ENCODE results near the gene WASHC2C. TPM values are rescaled to one million over a fixed set of nuclear protein-coding genes. Genes with fewer than 3 reads are reported as not detected.
"Not testable (repeated sequence)": the region's sequence is repeated elsewhere in the genome, so short reads cannot be mapped to it uniquely, and the experiment has no call there.

Gene WASHC2C
- total RNA-seq, 4 donors from 2014 or later: 27.5 to 39.0 (median 33.3) TPM

DNA sequence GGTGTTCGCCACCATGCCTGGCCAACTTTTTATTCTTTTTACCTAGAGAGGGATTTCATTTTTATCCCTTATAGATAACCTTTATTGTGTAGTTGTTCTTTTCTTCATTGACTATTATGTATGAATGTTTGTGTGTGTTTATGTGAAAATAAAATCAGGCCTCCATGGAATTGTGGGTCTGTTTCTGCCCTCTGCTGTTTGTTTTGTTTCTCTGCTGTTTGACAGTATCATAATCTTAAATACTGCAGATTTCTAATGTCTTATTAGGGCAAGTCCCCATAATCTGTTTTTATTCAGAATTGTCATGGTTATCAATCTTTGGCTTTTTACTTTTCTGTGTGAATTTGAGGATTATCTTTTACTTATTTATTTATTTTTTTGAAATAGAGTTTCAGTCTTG lies 7.8 kb downstream of the WASHC2C start:
- intact Hi-C loops (cut with DNase I); H3K27me3 ChIP-seq; H3K9me3 ChIP-seq; H3K27ac ChIP-seq (replicated peaks in 1 of 4); H3K4me3 ChIP-seq; DNase-seq (ENCODE audit: extremely low spot score); H3K4me1 ChIP-seq: not testable (repeated sequence)
- 91% methylated on average over 1 of the region's 1 CpG for WGBS
- peaks cover 3 to 45% (median 5%) of the 10 kb centered on the region in 4 donors for H3K36me3 ChIP-seq
- TF ChIP-seq, protein P1, sequence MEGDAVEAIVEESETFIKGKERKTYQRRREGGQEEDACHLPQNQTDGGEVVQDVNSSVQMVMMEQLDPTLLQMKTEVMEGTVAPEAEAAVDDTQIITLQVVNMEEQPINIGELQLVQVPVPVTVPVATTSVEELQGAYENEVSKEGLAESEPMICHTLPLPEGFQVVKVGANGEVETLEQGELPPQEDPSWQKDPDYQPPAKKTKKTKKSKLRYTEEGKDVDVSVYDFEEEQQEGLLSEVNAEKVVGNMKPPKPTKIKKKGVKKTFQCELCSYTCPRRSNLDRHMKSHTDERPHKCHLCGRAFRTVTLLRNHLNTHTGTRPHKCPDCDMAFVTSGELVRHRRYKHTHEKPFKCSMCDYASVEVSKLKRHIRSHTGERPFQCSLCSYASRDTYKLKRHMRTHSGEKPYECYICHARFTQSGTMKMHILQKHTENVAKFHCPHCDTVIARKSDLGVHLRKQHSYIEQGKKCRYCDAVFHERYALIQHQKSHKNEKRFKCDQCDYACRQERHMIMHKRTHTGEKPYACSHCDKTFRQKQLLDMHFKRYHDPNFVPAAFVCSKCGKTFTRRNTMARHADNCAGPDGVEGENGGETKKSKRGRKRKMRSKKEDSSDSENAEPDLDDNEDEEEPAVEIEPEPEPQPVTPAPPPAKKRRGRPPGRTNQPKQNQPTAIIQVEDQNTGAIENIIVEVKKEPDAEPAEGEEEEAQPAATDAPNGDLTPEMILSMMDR (IDR thresholded peaks at IDR 0.05): peak in 1 of 3 experiments; percentile 13

DNA sequence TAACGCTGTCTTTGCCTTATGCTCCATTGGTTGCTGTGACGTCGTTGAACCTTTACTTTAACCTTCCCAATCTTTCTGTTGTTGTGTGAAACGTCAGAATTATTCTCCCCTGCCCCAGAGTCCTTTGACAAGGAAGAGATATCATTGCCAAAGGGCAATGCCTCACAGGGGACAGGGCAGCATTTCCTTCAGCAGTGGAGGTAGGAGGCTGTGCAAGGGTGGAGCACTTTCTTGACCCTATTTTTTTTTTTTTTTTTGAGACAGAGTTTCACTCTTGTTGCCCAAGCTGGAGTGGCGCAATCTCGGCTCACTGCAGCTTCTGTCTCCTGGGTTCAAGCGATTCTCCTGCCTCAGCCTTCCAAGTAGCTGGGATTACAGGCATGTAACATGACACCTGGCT lies 14.5 kb downstream of the WASHC2C start:
- H3K36me3 ChIP-seq: peaks cover 3 to 52% (median 13%) of the 10 kb centered on the region in 4 donors
- H3K9me3 ChIP-seq; DNase-seq (ENCODE audit: extremely low spot score); H3K4me1 ChIP-seq; H3K4me3 ChIP-seq; intact Hi-C loops (cut with DNase I); H3K27me3 ChIP-seq; H3K27ac ChIP-seq (replicated peaks in 1 of 4): not testable (repeated sequence)
- WGBS: 80% methylated on average over 7 of the region's 7 CpGs

DNA sequence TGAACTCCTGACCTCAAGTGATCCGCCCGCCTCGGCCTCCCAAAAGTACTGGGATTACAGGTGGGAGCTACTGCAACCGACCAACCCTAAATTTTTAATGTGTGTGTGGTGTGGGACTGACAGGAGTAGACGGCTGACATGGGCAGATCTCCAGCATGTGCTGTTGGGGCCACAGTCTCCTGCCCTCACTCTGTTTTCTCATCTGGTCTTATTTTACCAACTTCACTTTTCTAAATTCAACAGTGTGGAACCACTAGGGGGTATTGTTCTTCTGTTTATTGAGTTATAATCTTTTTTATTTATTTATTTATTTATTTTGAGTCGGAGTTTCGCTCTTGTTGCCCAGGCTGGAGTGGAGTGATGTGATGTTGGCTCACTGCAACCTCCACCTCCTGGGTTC lies 14.9 kb downstream of the WASHC2C start:
- DNase-seq (ENCODE audit: extremely low spot score); H3K9me3 ChIP-seq; H3K4me3 ChIP-seq; intact Hi-C loops (cut with DNase I); H3K27ac ChIP-seq (replicated peaks in 1 of 4); H3K4me1 ChIP-seq; H3K27me3 ChIP-seq: not testable (repeated sequence)
- WGBS: 90% methylated on average over 3 of the region's 7 CpGs
- peaks cover 3 to 52% (median 17%) of the 10 kb centered on the region in 4 donors for H3K36me3 ChIP-seq

DNA sequence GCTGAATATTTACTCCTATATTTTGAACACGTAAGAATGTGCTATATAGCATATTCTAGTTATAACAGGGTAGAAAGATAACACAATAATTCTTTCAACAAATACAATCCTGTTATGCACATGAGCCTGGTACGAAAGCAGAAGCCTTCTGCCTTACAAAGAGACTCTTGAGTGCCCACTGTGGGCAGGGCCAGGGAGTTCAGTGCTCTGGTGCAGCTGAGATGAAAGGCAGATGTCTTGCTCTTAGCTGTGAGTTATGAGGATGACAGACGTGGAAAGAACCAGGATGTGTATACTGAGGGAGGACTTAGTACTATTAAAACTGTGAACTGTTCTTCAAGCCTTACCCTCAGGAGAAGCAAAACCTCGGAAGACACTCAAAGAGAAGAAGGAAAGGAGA lies 24.1 kb downstream of the WASHC2C start:
- H3K9me3 ChIP-seq; intact Hi-C loops (cut with DNase I); H3K4me1 ChIP-seq; H3K27ac ChIP-seq (replicated peaks in 1 of 4); DNase-seq (ENCODE audit: extremely low spot score); H3K4me3 ChIP-seq; H3K27me3 ChIP-seq: not testable (repeated sequence)
- WGBS: 92% methylated on average over 2 of the region's 4 CpGs
- peaks cover 9 to 55% (median 25%) of the 10 kb centered on the region in 4 donors for H3K36me3 ChIP-seq

DNA sequence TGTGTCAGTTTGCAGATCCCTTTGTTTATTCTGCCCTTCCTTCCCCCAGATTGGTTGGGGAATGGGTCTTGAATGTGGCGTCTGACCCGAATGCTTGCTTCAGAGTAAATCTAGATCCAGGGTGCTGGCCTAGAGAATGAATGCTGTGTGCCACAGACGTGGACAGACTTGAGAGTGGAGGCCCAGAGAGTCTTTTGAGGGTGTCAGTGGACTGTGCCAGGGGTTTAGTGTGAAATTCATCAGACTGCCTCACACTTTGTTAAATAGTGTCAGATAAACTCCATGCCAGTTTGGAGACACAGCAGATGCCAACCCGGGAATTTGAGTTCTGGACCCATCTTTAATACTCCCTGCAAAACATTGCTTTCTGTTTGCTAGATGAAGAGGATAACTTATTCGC lies 25.1 kb downstream of the WASHC2C start:
- H3K9me3 ChIP-seq; H3K4me1 ChIP-seq; H3K4me3 ChIP-seq; H3K27ac ChIP-seq (replicated peaks in 1 of 4); intact Hi-C loops (cut with DNase I); DNase-seq (ENCODE audit: extremely low spot score); H3K27me3 ChIP-seq: not testable (repeated sequence)
- 83% methylated on average over 4 of the region's 5 CpGs for WGBS
- peaks cover 9 to 46% (median 18%) of the 10 kb centered on the region in 4 donors for H3K36me3 ChIP-seq

DNA sequence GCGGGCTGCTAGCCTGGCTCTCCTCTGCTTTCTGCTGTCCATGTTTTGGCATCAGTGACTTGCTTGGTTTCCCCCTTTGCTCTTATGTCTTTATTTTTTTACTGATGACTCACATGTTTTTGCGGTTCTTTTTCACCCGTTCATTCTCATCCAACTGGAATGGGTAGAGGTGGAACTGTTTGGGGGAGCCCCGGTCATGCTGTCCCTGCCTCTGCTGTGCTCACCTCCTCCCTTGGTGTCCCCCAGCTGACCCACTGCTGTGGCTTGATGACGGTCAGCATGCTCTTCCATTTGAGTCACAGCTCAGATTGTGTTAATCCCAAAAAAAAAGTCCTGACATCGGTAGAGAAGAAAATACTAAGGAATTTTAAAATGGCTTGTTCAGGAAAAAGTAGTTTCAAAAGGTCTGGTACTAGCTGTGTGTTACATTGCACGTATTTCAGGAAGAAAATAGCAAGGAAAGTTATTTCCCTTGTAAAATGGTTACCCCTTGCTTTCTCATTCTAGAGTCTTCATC lies 27.0 kb downstream of the WASHC2C start:
- H3K27ac ChIP-seq (replicated peaks in 1 of 4); H3K9me3 ChIP-seq; H3K27me3 ChIP-seq; H3K4me1 ChIP-seq; intact Hi-C loops (cut with DNase I); DNase-seq (ENCODE audit: extremely low spot score); H3K4me3 ChIP-seq: not testable (repeated sequence)
- H3K36me3 ChIP-seq: peaks cover 9 to 56% (median 22%) of the 10 kb centered on the region in 4 donors
- WGBS: 94% methylated on average over 6 of the region's 7 CpGs

DNA sequence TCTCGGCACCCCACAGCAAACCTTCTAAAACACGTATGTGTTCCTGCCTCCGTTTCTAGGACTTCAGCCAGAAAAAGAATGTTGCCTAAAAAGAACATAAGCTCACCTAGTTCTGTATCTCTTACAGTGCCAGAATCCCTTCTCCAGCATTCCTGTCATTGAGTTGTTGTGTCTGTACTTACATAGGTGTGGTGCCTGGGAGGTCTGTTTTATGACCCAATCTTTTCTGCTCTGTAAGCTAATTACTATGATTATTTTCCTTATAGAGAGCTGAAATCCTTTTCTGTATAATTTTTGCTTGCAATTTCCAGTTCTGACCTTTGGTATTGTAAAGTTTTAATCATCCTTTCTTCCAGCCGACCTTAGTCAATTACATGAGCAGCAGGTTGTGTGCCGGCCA lies 28.0 kb downstream of the WASHC2C start:
- DNase-seq (ENCODE audit: extremely low spot score); H3K27me3 ChIP-seq; H3K27ac ChIP-seq (replicated peaks in 1 of 4); intact Hi-C loops (cut with DNase I); H3K4me3 ChIP-seq; H3K4me1 ChIP-seq; H3K9me3 ChIP-seq: not testable (repeated sequence)
- peaks cover 9 to 57% (median 24%) of the 10 kb centered on the region in 4 donors for H3K36me3 ChIP-seq
- 88% methylated on average over 5 of the region's 5 CpGs for WGBS

DNA sequence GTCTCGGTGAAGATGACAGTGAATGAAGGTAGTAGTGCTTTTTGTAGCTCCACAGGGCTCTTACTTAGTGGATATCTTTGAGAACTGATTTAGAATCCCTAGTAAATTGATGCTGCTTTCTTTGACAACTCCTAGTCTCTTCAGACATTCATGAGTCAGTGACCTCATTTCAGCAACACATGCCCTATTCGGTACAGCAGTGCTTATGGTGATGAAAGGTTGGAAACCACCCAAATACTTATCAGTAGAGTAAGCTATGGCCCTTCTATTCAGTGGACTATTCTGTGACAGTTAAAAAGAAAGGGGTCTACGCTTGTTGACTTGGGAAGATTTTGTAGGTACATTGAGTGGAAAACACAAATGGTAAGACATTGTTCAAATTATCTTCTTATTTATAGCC lies 29.0 kb downstream of the WASHC2C start:
- DNase-seq (ENCODE audit: extremely low spot score); H3K4me3 ChIP-seq; H3K27me3 ChIP-seq; H3K27ac ChIP-seq (replicated peaks in 1 of 4); H3K9me3 ChIP-seq; intact Hi-C loops (cut with DNase I); H3K4me1 ChIP-seq: not testable (repeated sequence)
- H3K36me3 ChIP-seq: peaks cover 9 to 56% (median 24%) of the 10 kb centered on the region in 4 donors
- 100% methylated on average over 1 of the region's 3 CpGs for WGBS

DNA sequence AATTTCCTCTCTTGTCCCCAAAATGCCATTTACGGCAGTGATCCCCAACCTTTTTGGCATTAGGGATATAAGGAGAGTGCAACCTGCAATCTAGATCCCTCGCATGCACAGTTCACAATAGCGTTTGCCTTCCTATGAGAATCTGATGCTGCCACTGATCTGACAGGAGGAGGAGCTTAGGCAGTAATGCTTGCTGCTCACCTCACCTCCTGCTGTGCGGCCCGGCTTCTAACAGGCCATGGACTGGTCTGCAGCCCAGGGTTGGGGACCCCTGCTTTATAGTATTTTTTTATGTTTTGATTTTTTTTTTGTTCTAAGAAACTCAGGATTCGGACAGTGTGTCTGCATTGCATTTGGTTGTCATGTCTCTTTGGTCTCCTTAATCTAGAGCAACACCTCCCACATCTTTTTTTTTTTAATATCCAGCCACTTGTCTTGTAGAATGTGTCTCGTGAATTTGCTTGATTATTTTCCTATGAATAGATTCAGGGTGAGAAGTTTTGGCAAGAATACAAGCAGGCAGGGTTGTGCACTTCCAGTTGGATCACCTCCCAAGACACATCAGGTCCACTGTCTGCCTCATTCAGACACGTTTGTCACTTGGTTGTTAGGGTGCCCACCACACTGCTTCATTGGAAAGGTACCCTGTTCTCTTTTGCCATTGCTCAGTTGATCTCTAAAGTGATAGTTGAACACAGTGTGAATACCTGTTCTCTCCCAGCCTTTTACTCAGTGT lies 30.8 kb downstream of the WASHC2C start:
- 79% methylated on average over 8 of the region's 8 CpGs for WGBS
- H3K4me1 ChIP-seq; H3K27ac ChIP-seq (replicated peaks in 1 of 4); intact Hi-C loops (cut with DNase I); H3K9me3 ChIP-seq; DNase-seq (ENCODE audit: extremely low spot score); H3K4me3 ChIP-seq; H3K27me3 ChIP-seq: not testable (repeated sequence)
- H3K36me3 ChIP-seq: peaks cover 9 to 58% (median 21%) of the 10 kb centered on the region in 4 donors

DNA sequence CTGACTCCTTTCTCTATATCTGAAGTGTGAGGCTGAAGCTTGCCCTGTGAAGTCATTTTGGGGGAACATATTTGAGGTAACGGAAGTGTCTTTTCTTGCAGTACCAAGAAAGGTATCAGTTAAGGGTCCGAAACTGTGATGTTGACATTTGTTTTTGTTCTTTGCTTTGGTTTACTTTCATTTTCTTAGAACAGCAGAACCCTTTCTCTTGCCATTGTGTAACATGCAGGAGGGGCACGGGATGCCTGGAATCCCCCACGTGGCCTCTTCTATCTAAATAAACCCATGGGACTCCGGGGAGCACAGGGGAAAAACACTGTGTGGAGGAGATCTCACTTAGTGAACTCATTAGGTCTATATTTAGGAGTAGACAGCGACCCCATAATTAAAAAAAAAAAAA lies 34.6 kb downstream of the WASHC2C start:
- peaks cover 0 to 48% (median 12%) of the 10 kb centered on the region in 4 donors for H3K36me3 ChIP-seq
- intact Hi-C loops (cut with DNase I); H3K9me3 ChIP-seq; DNase-seq (ENCODE audit: extremely low spot score); H3K4me3 ChIP-seq; H3K27ac ChIP-seq (replicated peaks in 1 of 4); H3K27me3 ChIP-seq; H3K4me1 ChIP-seq: not testable (repeated sequence)
- WGBS: 93% methylated on average over 6 of the region's 6 CpGs

DNA sequence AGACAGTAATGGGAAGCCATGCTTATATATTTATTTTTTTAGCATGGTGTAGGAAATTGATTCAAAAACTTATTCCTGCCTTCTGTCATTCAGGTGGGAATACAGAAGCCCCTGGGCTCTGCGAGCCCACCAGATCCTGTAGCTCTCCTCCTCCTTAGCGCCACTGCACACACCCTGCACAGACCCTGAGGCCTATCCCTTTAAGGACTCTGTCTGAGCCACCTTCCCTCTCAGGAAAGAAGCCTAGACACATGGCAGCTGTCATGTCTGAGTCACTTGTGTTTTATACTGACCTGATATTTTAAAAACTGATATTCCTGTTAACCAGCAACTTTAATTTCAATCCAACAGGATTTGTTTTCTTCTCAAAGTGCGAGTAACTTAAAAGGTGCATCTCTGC lies 36.0 kb downstream of the WASHC2C start:
- H3K27ac ChIP-seq (replicated peaks in 1 of 4); H3K9me3 ChIP-seq; H3K27me3 ChIP-seq; H3K4me1 ChIP-seq; DNase-seq (ENCODE audit: extremely low spot score); intact Hi-C loops (cut with DNase I); H3K4me3 ChIP-seq: not testable (repeated sequence)
- peaks cover 0 to 43% (median 9%) of the 10 kb centered on the region in 4 donors for H3K36me3 ChIP-seq
- WGBS: 100% methylated on average over 2 of the region's 3 CpGs

DNA sequence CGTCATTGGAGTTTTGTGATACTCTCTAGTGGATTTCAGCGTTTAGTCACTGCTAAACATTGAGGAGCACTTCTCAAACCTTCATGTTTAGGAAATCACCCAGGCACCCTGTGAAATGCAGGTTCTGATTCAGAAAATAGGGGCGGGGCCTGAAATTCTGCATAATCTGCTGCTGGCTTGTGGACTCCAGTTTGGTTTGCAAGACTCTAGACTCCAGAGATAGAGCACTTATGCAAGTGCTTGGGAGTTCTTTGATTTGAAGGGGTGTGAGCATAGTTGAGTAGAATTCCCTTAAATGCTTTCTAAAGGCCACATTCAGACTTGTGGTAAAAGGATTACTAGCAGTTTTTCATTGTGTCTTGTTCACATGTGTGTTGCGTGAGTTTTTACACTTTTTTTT lies 41.3 kb downstream of the WASHC2C start:
- DNase-seq (ENCODE audit: extremely low spot score); H3K27me3 ChIP-seq; H3K4me1 ChIP-seq; H3K27ac ChIP-seq (replicated peaks in 1 of 4); intact Hi-C loops (cut with DNase I); H3K4me3 ChIP-seq; H3K9me3 ChIP-seq: not testable (repeated sequence)
- peaks cover 0 to 43% (median 11%) of the 10 kb centered on the region in 4 donors for H3K36me3 ChIP-seq
- 92% methylated on average over 4 of the region's 4 CpGs for WGBS

All from esophagus muscularis mucosa (tissue), 4 donors.